WI38 (cell line): ENCODE results near the gene SDHB.

ENCODE experiments used
- H3K4me3 ChIP-seq: 2 replicates; pipeline ENCODE4 v1.5.1; 2011; ENCODE audit warnings: low read depth, mild to moderate bottlenecking, control low read depth, low read length
- TF ChIP-seq, protein P1 (sequence below): IDR thresholded peaks from 2 replicates; pipeline ENCODE4 v1.5.1; 2012; ENCODE audit warnings: low read depth, mild to moderate bottlenecking, control low read depth, low read length

Gene SDHB

DNA sequence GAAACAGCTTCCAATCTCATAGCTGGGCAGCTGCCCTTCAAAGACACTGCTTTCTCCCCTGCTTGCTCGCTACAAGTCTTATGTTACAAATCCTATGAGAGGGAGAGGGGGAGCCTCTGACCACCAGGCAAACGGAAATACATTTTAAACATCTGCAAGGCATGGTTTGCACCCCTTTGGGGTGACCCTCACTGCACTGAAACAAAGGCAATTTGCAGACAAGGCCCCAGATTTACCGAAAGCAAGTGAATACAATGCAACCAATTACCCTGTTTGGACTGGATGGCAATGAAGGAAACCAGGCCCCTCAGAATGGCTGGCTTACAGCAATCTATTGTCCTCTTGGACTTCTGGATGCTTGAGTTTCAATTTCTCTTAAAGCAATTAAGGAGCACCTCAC is 30.3 kb downstream of the SDHB start:
- TF ChIP-seq, protein P1, sequence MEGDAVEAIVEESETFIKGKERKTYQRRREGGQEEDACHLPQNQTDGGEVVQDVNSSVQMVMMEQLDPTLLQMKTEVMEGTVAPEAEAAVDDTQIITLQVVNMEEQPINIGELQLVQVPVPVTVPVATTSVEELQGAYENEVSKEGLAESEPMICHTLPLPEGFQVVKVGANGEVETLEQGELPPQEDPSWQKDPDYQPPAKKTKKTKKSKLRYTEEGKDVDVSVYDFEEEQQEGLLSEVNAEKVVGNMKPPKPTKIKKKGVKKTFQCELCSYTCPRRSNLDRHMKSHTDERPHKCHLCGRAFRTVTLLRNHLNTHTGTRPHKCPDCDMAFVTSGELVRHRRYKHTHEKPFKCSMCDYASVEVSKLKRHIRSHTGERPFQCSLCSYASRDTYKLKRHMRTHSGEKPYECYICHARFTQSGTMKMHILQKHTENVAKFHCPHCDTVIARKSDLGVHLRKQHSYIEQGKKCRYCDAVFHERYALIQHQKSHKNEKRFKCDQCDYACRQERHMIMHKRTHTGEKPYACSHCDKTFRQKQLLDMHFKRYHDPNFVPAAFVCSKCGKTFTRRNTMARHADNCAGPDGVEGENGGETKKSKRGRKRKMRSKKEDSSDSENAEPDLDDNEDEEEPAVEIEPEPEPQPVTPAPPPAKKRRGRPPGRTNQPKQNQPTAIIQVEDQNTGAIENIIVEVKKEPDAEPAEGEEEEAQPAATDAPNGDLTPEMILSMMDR, result no peak
- H3K4me3 ChIP-seq, result no peak overlapping the region

DNA sequence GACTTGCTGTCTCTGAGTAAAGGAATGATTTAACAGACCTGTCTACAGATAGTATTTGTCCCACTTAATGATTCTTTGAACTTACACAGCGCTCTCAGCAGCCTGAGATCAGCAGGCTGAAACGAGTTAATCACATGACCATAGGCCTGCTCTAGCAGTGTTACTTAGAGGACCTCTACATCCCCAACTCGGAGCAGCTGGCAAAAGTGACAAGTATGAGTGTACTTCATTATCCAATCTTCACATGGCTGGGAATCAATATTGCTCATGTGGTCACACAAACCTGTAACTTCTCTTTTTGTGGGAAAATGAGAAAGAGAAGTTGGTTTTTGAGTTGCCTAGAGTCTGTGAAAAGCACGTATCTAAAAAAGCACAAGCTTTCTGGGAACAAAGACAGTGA is 30.7 kb downstream of the SDHB start:
- TF ChIP-seq, protein P1, result no peak
- H3K4me3 ChIP-seq, result no peak overlapping the region

DNA sequence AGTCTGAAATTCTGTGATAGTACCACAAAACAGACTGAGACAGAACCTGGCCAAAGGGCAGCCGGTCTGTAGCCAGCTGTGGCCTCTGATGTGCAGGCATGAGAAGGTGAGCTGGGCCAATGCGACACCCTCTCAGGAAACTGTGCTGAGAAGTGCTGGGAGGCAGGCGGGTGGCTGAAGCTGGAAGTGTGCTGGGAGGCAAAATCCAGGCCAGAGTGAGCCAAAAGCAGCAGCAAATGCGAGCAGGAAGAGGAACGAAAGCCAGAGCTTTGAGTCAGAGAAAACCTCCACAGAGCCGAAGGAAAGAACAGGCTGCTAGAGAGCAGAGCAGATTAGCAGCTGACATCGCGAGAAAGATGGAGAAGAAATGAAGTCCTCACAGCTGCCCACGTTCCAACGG is 31.9 kb downstream of the SDHB start:
- TF ChIP-seq, protein P1, result no peak

GRCh38 chr1:17020502-17020901 is 33.3 kb downstream of the SDHB start:
- TF ChIP-seq, protein P1, result no peak

More for the DNA sequence above, 31.9 kb downstream of the SDHB start:
- no peak overlapping the region for H3K4me3 ChIP-seq

DNA sequence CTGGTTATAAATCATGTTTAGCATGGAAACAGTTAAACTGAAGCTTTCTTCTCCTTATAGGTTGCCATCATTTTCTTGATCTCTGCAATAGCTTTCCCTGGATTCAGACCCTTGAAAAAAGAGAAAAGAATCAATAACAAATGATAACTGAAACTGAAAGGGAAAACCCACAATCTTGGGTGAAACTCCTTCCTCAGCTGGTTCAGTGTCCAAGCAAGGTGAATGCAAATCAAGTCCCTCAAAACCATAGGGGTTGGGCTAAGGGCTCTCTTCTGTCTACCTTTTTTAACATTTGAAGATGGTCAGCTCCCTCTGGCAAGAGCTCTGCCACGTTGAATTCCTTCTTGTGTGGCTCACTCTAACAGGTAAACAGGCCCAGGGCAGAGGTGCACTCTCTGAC is 35.0 kb downstream of the SDHB start:
- TF ChIP-seq, protein P1, result no peak
- no peak overlapping the region for H3K4me3 ChIP-seq

More at GRCh38 chr1:17020502-17020901, 33.3 kb downstream of the SDHB start:
- no peak overlapping the region for H3K4me3 ChIP-seq

GRCh38 chr1:17017435-17017834 is 36.4 kb downstream of the SDHB start:
- TF ChIP-seq, protein P1, result no peak
- no peak overlapping the region for H3K4me3 ChIP-seq

- TF ChIP-seq, protein P1, result no peak
- no peak overlapping the region for H3K4me3 ChIP-seq
Measured at GRCh38 chr1:17016317-17016661, 37.5 kb downstream of the SDHB start.
